OCI-LY7 (cell line): ENCODE measurements around the gene RBBP7.

Source experiments
- CTCF ChIP-seq: fragments of 200-600 bp; sonication (generic); conservative IDR thresholded peaks from 2 replicates; pipeline ENCODE4 v1.5.1; 2014; ENCODE audit warnings: mild to moderate bottlenecking, antibody characterized with exemption, low read length, moderate library complexity, mixed read lengths
- EZH2phosphoT487 ChIP-seq: fragments of 200-600 bp; sonication (generic); IDR thresholded peaks from 2 replicates; pipeline ENCODE4 v1.6.1; 2018; ENCODE audit warnings: low read depth, borderline replicate concordance, mild to moderate bottlenecking, mixed run types, antibody characterized with exemption, low read length, moderate library complexity, mixed read lengths

DNA sequence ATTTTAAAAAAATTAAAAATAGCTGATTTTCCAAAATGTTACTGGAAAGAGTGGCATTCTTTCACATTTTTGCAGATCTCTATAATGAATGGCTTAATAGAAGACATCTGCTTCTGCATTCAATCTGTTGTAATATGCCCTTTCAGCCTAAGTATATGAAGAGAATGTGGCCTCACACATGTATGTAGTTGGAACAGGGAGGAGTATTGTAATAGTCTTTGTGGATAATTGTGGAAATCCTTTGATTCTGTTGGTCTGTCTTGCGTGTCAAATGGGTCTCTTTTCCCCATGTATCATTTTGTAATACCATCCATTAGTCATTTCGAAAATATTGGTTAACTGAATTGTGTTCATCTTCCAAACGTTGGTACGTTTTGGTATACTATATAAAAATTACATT, 72.3 kb downstream of the RBBP7 start:
- TF ChIP-seq CTCF = no peak
- no peak for TF ChIP-seq EZH2phosphoT487
